HepG2 (cell line): ENCODE measurements around the gene PSD4. TPM values are rescaled to one million over a fixed set of nuclear protein-coding genes. Genes with fewer than 3 reads are reported as not detected.

Experiments
- BRCA1 ChIP-seq: sonication (generic); formaldehyde crosslinking; IDR thresholded peaks from 2 replicates; pipeline ENCODE4 v1.4.0; 2020; ENCODE audit warnings: missing genetic modification reagents
- CCDC6 ChIP-seq: sonication (generic); formaldehyde crosslinking; IDR thresholded peaks from 2 replicates; pipeline ENCODE4 v1.8.1; 2022; ENCODE audit warnings: mild to moderate bottlenecking, missing genetic modification reagents, moderate library complexity
- DNMT3B ChIP-seq: conservative IDR thresholded peaks from 2 replicates; pipeline ENCODE4 v1.6.1; 2016; ENCODE audit warnings: missing biosample characterization, control low read depth
- ELF4 ChIP-seq: sonication (generic); formaldehyde crosslinking; IDR thresholded peaks from 2 replicates; pipeline ENCODE4 v1.5.0; 2020; ENCODE audit warnings: missing genetic modification reagents, mild to moderate bottlenecking, moderate library complexity, borderline replicate concordance
- ERF ChIP-seq: IDR thresholded peaks from 2 replicates; pipeline ENCODE4 v1.6.1; 2018; ENCODE audit warnings: missing biosample characterization, missing genetic modification reagents
- ESRRA ChIP-seq: sonication (generic); formaldehyde crosslinking; IDR thresholded peaks from 2 replicates; pipeline ENCODE4 v1.5.1; 2020; ENCODE audit warnings: mild to moderate bottlenecking, low read depth, missing genetic modification reagents
- GTF2F1 ChIP-seq: fragments of 150-350 bp; IDR thresholded peaks from 2 replicates; pipeline ENCODE4 v1.6.1; 2014; ENCODE audit warnings: low read length
- JUN ChIP-seq: sonication (generic); formaldehyde crosslinking; IDR thresholded peaks from 2 replicates; pipeline ENCODE4 v1.4.0; 2020; ENCODE audit warnings: mild to moderate bottlenecking, missing genetic modification reagents
- MXI1 ChIP-seq: IDR thresholded peaks from 3 replicates; pipeline ENCODE4 v1.6.1; 2012; ENCODE audit warnings: low read depth, low read length, inconsistent platforms, borderline replicate concordance
- NFRKB ChIP-seq: fragments of 450-650 bp; IDR thresholded peaks from 2 replicates; pipeline ENCODE4 v1.6.1; 2017
- NR2F6 ChIP-seq, 2 experiments: IDR thresholded peaks; 2 replicates each; pipeline ENCODE4 v1.6.1; 2016; ENCODE audit warnings: antibody characterized with exemption in 1 of 2, mild to moderate bottlenecking in 1 of 2
- PAF1 ChIP-seq: IDR thresholded peaks from 2 replicates; pipeline ENCODE4 v1.6.1; 2016; ENCODE audit warnings: missing genetic modification reagents, missing compliant biosample characterization
- PRMT3 ChIP-seq: sonication (generic); formaldehyde crosslinking; IDR thresholded peaks from 2 replicates; pipeline ENCODE4 v1.8.1; 2022; ENCODE audit warnings: low read depth, mild to moderate bottlenecking, moderate library complexity, missing genetic modification reagents, borderline replicate concordance
- PTBP1 ChIP-seq: fragments of 200-400 bp; formaldehyde crosslinking; IDR thresholded peaks from 2 replicates; pipeline ENCODE4 v1.6.1; 2018; ENCODE audit warnings: low read length, low read depth; ENCODE audit not compliant: poor library complexity, severe bottlenecking
- RFXANK ChIP-seq: IDR thresholded peaks from 2 replicates; pipeline ENCODE4 v1.6.1; 2016
- RXRA ChIP-seq: sonication (generic); formaldehyde crosslinking; IDR thresholded peaks from 2 replicates; pipeline ENCODE4 v1.5.1; 2020; ENCODE audit warnings: missing genetic modification reagents
- YEATS4 ChIP-seq: sonication (generic); formaldehyde crosslinking; IDR thresholded peaks from 2 replicates; pipeline ENCODE4 v1.4.0; 2020; ENCODE audit warnings: missing genetic modification reagents, borderline replicate concordance
- ZBTB21 ChIP-seq: sonication (generic); formaldehyde crosslinking; IDR thresholded peaks from 2 replicates; pipeline ENCODE4 v1.4.0; 2020; ENCODE audit warnings: missing genetic modification reagents
- ZKSCAN5 ChIP-seq: sonication (generic); formaldehyde crosslinking; IDR thresholded peaks from 2 replicates; pipeline ENCODE4 v1.5.1; 2020; ENCODE audit warnings: mild to moderate bottlenecking, missing genetic modification reagents
- ZNF180 ChIP-seq: sonication (generic); formaldehyde crosslinking; IDR thresholded peaks from 2 replicates; pipeline ENCODE4 v1.4.0; 2020; ENCODE audit warnings: low read depth, missing genetic modification reagents, borderline replicate concordance
- ZNF3 ChIP-seq: IDR thresholded peaks from 2 replicates; pipeline ENCODE4 v1.7.0; 2017; ENCODE audit warnings: inconsistent platforms
- ZNF543 ChIP-seq: sonication (generic); formaldehyde crosslinking; IDR thresholded peaks from 2 replicates; pipeline ENCODE4 v1.4.0; 2020; ENCODE audit warnings: mild to moderate bottlenecking, missing genetic modification reagents
- ZNF567 ChIP-seq: sonication (generic); formaldehyde crosslinking; IDR thresholded peaks from 2 replicates; pipeline ENCODE4 v1.8.1; 2023; ENCODE audit warnings: mild to moderate bottlenecking, missing genetic modification reagents, borderline replicate concordance
- ZNF619 ChIP-seq: sonication (generic); formaldehyde crosslinking; IDR thresholded peaks from 2 replicates; pipeline ENCODE4 v1.4.0; 2020; ENCODE audit warnings: mild to moderate bottlenecking, missing genetic modification reagents
- ZNF713 ChIP-seq: sonication (generic); formaldehyde crosslinking; IDR thresholded peaks from 2 replicates; pipeline ENCODE4 v1.4.0; 2020; ENCODE audit warnings: mild to moderate bottlenecking, missing genetic modification reagents
- ZNF724P ChIP-seq: sonication (generic); formaldehyde crosslinking; IDR thresholded peaks from 2 replicates; pipeline ENCODE4 v1.8.0; 2022; ENCODE audit warnings: missing genetic modification reagents, borderline replicate concordance
- ZZZ3 ChIP-seq: sonication (generic); formaldehyde crosslinking; IDR thresholded peaks from 2 replicates; pipeline ENCODE4 v1.4.0; 2020; ENCODE audit warnings: missing genetic modification reagents, mild to moderate bottlenecking, borderline replicate concordance
- polyA plus RNA-seq, 8 experiments: library from polyadenylated mRNA; depleted of rRNA in 3 of 8; stranded (reverse) in 7 of 8; unstranded in 1 of 8; fragments of >200 nt; fragmentation: Illumina TruSeq in 4 of 8; extraction: Trizol in 4 of 8; gene quantifications; 2 replicates each; pipeline versions ENCODE4 v1.2.1 to v1.2.3, GENCODE V29; 2011 to 2016; ENCODE audit warnings: low read depth in 4 of 8, missing spikeins in 1 of 8, mixed read lengths in 1 of 8; ENCODE audit not compliant: insufficient read depth in 1 of 8
- total RNA-seq, 5 experiments: library from RNA; depleted of rRNA; stranded (reverse); fragments of >200 nt; fragmentation: Illumina TruSeq; extraction: Trizol; gene quantifications; 2 replicates each; pipeline ENCODE4 v1.2.3, GENCODE V29; 2016; ENCODE audit warnings: low read depth in 1 of 5
- TF ChIP-seq, protein P1 (sequence below), 2 experiments: sonication (generic) in 1 of 2; formaldehyde crosslinking in 1 of 2; IDR thresholded peaks; 2 replicates each; pipeline versions ENCODE4 v1.4.0 to v1.6.1; 2016 to 2020; ENCODE audit warnings: borderline replicate concordance in 1 of 2, low read depth in 1 of 2, mild to moderate bottlenecking in 1 of 2, missing genetic modification reagents in 1 of 2
- TF ChIP-seq, protein P2 (sequence below): IDR thresholded peaks from 2 replicates; pipeline ENCODE4 v1.6.1; 2016; ENCODE audit warnings: mild to moderate bottlenecking

PSD4 gene
- total and polyA plus RNA-seq, 2 of the 13 experiments (the other 11 are each of a cell fraction or from before 2014, with no cell fraction given) = 5.8 to 9.4 TPM

DNA sequence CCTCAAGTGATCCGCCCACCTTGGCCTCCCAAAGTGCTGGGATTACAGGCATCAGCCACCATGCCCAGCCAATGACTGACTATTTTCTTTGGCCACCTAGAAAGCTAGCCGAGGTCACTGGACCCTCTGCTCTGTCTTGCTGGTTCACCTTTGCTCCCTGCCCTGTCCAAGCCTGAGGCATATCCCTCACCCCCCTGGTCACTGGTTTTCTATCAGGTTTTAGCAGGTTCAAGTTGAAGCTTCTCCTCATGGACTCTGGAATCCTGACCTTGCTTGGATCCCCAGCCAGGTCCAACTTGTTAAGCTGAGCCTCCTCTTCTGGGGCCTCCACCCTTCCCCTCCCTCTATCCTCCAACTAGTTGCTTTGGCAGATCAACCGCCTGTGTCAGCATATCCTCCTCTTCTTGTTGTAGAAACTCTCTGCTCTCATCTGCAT is 71.5 kb downstream of the PSD4 start (continued):
- TF ChIP-seq, protein P1, sequence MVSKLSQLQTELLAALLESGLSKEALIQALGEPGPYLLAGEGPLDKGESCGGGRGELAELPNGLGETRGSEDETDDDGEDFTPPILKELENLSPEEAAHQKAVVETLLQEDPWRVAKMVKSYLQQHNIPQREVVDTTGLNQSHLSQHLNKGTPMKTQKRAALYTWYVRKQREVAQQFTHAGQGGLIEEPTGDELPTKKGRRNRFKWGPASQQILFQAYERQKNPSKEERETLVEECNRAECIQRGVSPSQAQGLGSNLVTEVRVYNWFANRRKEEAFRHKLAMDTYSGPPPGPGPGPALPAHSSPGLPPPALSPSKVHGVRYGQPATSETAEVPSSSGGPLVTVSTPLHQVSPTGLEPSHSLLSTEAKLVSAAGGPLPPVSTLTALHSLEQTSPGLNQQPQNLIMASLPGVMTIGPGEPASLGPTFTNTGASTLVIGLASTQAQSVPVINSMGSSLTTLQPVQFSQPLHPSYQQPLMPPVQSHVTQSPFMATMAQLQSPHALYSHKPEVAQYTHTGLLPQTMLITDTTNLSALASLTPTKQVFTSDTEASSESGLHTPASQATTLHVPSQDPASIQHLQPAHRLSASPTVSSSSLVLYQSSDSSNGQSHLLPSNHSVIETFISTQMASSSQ (IDR thresholded peaks at IDR 0.05; ENCODE audit: low read depth) = no peak
- TF ChIP-seq, protein P1 (CRISPR knock-in tag; IDR thresholded peaks at IDR 0.05; ENCODE audit: borderline replicate concordance) = no peak
- TF ChIP-seq ZBTB21 (CRISPR knock-in tag) = no peak
- no peak for TF ChIP-seq YEATS4 (CRISPR knock-in tag)
- TF ChIP-seq ELF4 (CRISPR knock-in tag) = no peak
- no peak for TF ChIP-seq ZNF724P
- TF ChIP-seq, protein P2, sequence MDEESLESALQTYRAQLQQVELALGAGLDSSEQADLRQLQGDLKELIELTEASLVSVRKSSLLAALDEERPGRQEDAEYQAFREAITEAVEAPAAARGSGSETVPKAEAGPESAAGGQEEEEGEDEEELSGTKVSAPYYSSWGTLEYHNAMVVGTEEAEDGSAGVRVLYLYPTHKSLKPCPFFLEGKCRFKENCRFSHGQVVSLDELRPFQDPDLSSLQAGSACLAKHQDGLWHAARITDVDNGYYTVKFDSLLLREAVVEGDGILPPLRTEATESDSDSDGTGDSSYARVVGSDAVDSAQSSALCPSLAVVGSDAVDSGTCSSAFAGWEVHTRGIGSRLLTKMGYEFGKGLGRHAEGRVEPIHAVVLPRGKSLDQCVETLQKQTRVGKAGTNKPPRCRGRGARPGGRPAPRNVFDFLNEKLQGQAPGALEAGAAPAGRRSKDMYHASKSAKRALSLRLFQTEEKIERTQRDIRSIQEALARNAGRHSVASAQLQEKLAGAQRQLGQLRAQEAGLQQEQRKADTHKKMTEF (CRISPR knock-in tag) = peak; percentile 36; the same call in 1 of the 2 replicates
- TF ChIP-seq PTBP1 = no peak
- no peak for TF ChIP-seq RFXANK
- TF ChIP-seq ZNF567 (CRISPR knock-in tag) = no peak
- TF ChIP-seq ZNF713 (CRISPR knock-in tag) = no peak
- TF ChIP-seq NR2F6 (IDR thresholded peaks at IDR 0.05) = peak; percentile 64
- 0 out of 2 replicates have a peak, but pooled peaks have one; percentile 30 for TF ChIP-seq NR2F6 (CRISPR knock-in tag; IDR thresholded peaks at IDR 0.05)
- TF ChIP-seq CCDC6 (CRISPR knock-in tag) = no peak
- TF ChIP-seq ZKSCAN5 (CRISPR knock-in tag) = no peak
- no peak for TF ChIP-seq MXI1
- no peak for TF ChIP-seq ZNF180 (CRISPR knock-in tag)
- no peak for TF ChIP-seq PRMT3 (CRISPR knock-in tag)
- no peak for TF ChIP-seq ZZZ3
- TF ChIP-seq ESRRA (CRISPR knock-in tag) = 0 out of 2 replicates have a peak, but pooled peaks have one; percentile 76
- TF ChIP-seq PAF1 = no peak
- TF ChIP-seq DNMT3B (CRISPR knock-in tag) = no peak
- TF ChIP-seq GTF2F1 = no peak
- TF ChIP-seq NFRKB = no peak
- TF ChIP-seq ZNF3 (CRISPR knock-in tag) = peak; percentile 85
- TF ChIP-seq ZNF619 (CRISPR knock-in tag) = no peak
- 0 out of 2 replicates have a peak, but pooled peaks have one; percentile 28 for TF ChIP-seq ERF (CRISPR knock-in tag)
- peak; percentile 77; the same call in 1 of the 2 replicates for TF ChIP-seq ZNF543 (CRISPR knock-in tag)
- TF ChIP-seq JUN (CRISPR knock-in tag) = 0 out of 2 replicates have a peak, but pooled peaks have one; percentile 24
- peak; percentile 80 for TF ChIP-seq RXRA (CRISPR knock-in tag)
- TF ChIP-seq BRCA1 (CRISPR knock-in tag) = no peak
